H9 (cell line): ENCODE results near the gene CENPC. TPM values are rescaled to one million over a fixed set of nuclear protein-coding genes. Genes with fewer than 3 reads are reported as not detected.

ENCODE experiments used
- DNase-seq: peaks from one replicate; pipeline ENCODE4 v3.0.0-alpha.2; 2017
- H2AFZ ChIP-seq: one replicate; pipeline ENCODE4 v1.6.1; 2013; ENCODE audit warnings: mild to moderate bottlenecking, low read length, control low read depth, moderate library complexity
- H2AK5ac ChIP-seq: 2 replicates; pipeline ENCODE4 v1.6.1; 2013; ENCODE audit warnings: low read length, control low read depth, mixed read lengths; ENCODE audit not compliant: insufficient read length
- H2BK120ac ChIP-seq: one replicate; pipeline ENCODE4 v1.6.1; 2013; ENCODE audit warnings: low read depth, mild to moderate bottlenecking, low read length, control low read depth, inconsistent platforms; ENCODE audit not compliant: poor library complexity, severe bottlenecking
- H2BK12ac ChIP-seq: 2 replicates; pipeline ENCODE4 v1.6.1; 2013; ENCODE audit warnings: low read length, control low read depth, mixed read lengths, low read depth; ENCODE audit not compliant: insufficient read length
- H2BK15ac ChIP-seq: 2 replicates; pipeline ENCODE4 v1.6.1; 2013; ENCODE audit warnings: low read depth, low read length, control low read depth
- H2BK20ac ChIP-seq: one replicate; pipeline ENCODE4 v1.6.1; 2013; ENCODE audit warnings: low read depth, mild to moderate bottlenecking, low read length, control low read depth, inconsistent platforms; ENCODE audit not compliant: poor library complexity, severe bottlenecking
- H2BK5ac ChIP-seq: 2 replicates; pipeline ENCODE4 v1.6.1; 2013; ENCODE audit warnings: low read length, control low read depth, mixed read lengths; ENCODE audit not compliant: insufficient read length
- H3K14ac ChIP-seq: 2 replicates; pipeline ENCODE4 v1.6.1; 2013; ENCODE audit warnings: low read length, control low read depth; ENCODE audit not compliant: insufficient read depth
- H3K18ac ChIP-seq: 2 replicates; pipeline ENCODE4 v1.6.1; 2013; ENCODE audit warnings: low read depth, mild to moderate bottlenecking, mixed read lengths, low read length, control low read depth; ENCODE audit not compliant: insufficient read length
- H3K23ac ChIP-seq: 2 replicates; pipeline ENCODE4 v1.6.1; 2013; ENCODE audit warnings: low read length, control low read depth, mixed read lengths, low read depth; ENCODE audit not compliant: insufficient read length
- H3K23me2 ChIP-seq: 2 replicates; pipeline ENCODE4 v1.6.1; 2013; ENCODE audit warnings: low read depth, mild to moderate bottlenecking, mixed read lengths, low read length, control low read depth; ENCODE audit not compliant: insufficient read length, poor library complexity, severe bottlenecking
- H3K27ac ChIP-seq: 2 replicates; pipeline ENCODE4 v1.5.1; 2013; ENCODE audit warnings: low read length, control low read depth, mixed read lengths, low read depth; ENCODE audit not compliant: insufficient read length
- H3K27me3 ChIP-seq: 2 replicates; pipeline ENCODE4 v1.6.1; 2013; ENCODE audit warnings: low read length, control low read depth, inconsistent platforms; ENCODE audit not compliant: insufficient read depth
- H3K4ac ChIP-seq: 2 replicates; pipeline ENCODE4 v1.6.1; 2013; ENCODE audit warnings: low read depth, mild to moderate bottlenecking, control low read depth, inconsistent platforms, low read length, moderate library complexity
- H3K4me1 ChIP-seq: 2 replicates; pipeline ENCODE4 v1.6.1; 2013; ENCODE audit warnings: low read length, control low read depth, inconsistent platforms; ENCODE audit not compliant: insufficient read depth
- H3K4me2 ChIP-seq: 2 replicates; pipeline ENCODE4 v1.6.1; 2013; ENCODE audit warnings: low read length, control low read depth, mixed read lengths; ENCODE audit not compliant: insufficient read length, insufficient read depth
- H3K56ac ChIP-seq: 2 replicates; pipeline ENCODE4 v1.6.1; 2013; ENCODE audit warnings: low read depth, mild to moderate bottlenecking, mixed read lengths, low read length, control low read depth; ENCODE audit not compliant: insufficient read length
- H3K79me1 ChIP-seq: 2 replicates; pipeline ENCODE4 v1.6.1; 2013; ENCODE audit warnings: low read depth, mild to moderate bottlenecking, moderate library complexity, low read length, control low read depth, inconsistent platforms; ENCODE audit not compliant: insufficient read depth, poor library complexity, severe bottlenecking
- H3K79me2 ChIP-seq: 2 replicates; pipeline ENCODE4 v1.6.1; 2013; ENCODE audit warnings: low read length, control low read depth, inconsistent platforms; ENCODE audit not compliant: insufficient read depth
- H3K9ac ChIP-seq: 2 replicates; pipeline ENCODE4 v1.6.1; 2013; ENCODE audit warnings: low read length, control low read depth, mixed read lengths; ENCODE audit not compliant: insufficient read length; ENCODE audit errors: extremely low read depth
- H3K9me3 ChIP-seq: one replicate; pipeline ENCODE4 v1.6.1; 2013; ENCODE audit warnings: low read depth, low read length, inconsistent platforms; ENCODE audit not compliant: control insufficient read depth
- H3T11ph ChIP-seq: one replicate; pipeline ENCODE4 v1.6.1; 2013; ENCODE audit warnings: mild to moderate bottlenecking, low read length, control low read depth, inconsistent platforms
- H4K20me1 ChIP-seq: one replicate; pipeline ENCODE4 v1.6.1; 2013; ENCODE audit not compliant: control insufficient read depth, insufficient read length, insufficient read depth
- H4K5ac ChIP-seq: 2 replicates; pipeline ENCODE4 v1.6.1; 2013; ENCODE audit warnings: low read depth, mild to moderate bottlenecking, mixed read lengths, low read length, control low read depth; ENCODE audit not compliant: insufficient read length
- H4K8ac ChIP-seq: replicated peaks from 2 replicates; pipeline ENCODE4 v1.6.1; 2013; ENCODE audit warnings: low read length, control low read depth, mixed read lengths, low read depth; ENCODE audit not compliant: insufficient read length
- H4K91ac ChIP-seq: 2 replicates; pipeline ENCODE4 v1.6.1; 2013; ENCODE audit warnings: low read depth, mild to moderate bottlenecking, moderate library complexity, mixed read lengths, low read length, control low read depth; ENCODE audit not compliant: insufficient read length
- H3K27ac Mint-ChIP-seq, 3 experiments: 2 replicates in 2 of 3; 3 replicates in 1 of 3; pipeline ENCODE4 v1.8.0; 2020 to 2021; ENCODE audit warnings: mixed read lengths in 3 of 3, mild to moderate bottlenecking in 1 of 3, moderate library complexity in 1 of 3
- H3K27me3 Mint-ChIP-seq: 2 replicates; pipeline ENCODE4 v1.8.0; 2021; ENCODE audit warnings: low read depth, mild to moderate bottlenecking, moderate library complexity, mixed read lengths
- H3K36me3 Mint-ChIP-seq, 3 experiments: 2 replicates in 2 of 3; 3 replicates in 1 of 3; pipeline ENCODE4 v1.8.0; 2020 to 2021; ENCODE audit warnings: low read depth in 3 of 3, mixed read lengths in 3 of 3; ENCODE audit not compliant: insufficient read depth in 1 of 3
- H3K4me1 Mint-ChIP-seq, 2 experiments: 2 replicates each; pipeline ENCODE4 v1.8.0; 2020; ENCODE audit warnings: mixed read lengths in 2 of 2
- H3K4me3 Mint-ChIP-seq, 2 experiments: 2 replicates in 1 of 2; 3 replicates in 1 of 2; pipeline ENCODE4 v1.8.0; 2020 to 2021; ENCODE audit warnings: mild to moderate bottlenecking in 2 of 2, mixed read lengths in 2 of 2, moderate library complexity in 1 of 2
- H3K9me3 Mint-ChIP-seq, 2 experiments: 2 replicates in 1 of 2; 3 replicates in 1 of 2; pipeline ENCODE4 v1.8.0; 2020; ENCODE audit warnings: mild to moderate bottlenecking in 2 of 2, mixed read lengths in 2 of 2, moderate library complexity in 1 of 2
- CTCF ChIP-seq: fragments of 200-600 bp; sonication (generic); conservative IDR thresholded peaks from 3 replicates; pipeline ENCODE4 v1.8.0; 2021; ENCODE audit warnings: antibody characterized with exemption, mild to moderate bottlenecking
- WGBS: extraction: QIAGEN DNeasy Blood & Tissue Kit; methylation state at CpG from one replicate; pipeline ENCODE4 v1.1.7; 2013; ENCODE audit warnings: missing lambda C conversion rate, low lambda C conversion rate, mixed read lengths; ENCODE audit not compliant: insufficient read length; ENCODE audit errors: extremely low coverage; 5-methylcytosine and 5-hydroxymethylcytosine counted together
- long read RNA-seq: library from polyadenylated mRNA; unstranded; transcript quantifications from one replicate; pipeline ENCODE4 v2.0.0, GENCODE V29; 2020
- total RNA-seq: library from RNA; stranded (reverse); gene quantifications from 2 replicates; pipeline ENCODE4 v1.2.1, GENCODE V29; 2021

Gene CENPC
- total RNA-seq, result 18.2 and 18.8 TPM in 2 replicates
- long read RNA-seq, full-length matches to known transcripts, result 8 of 89 reads
- long read RNA-seq, partial matches to known transcripts, result 70 of 89 reads
- long read RNA-seq, other reads (novel, unspliced or antisense), result 11 of 89 reads

- no peaks in the 10 kb centered on the region for H3K79me1 ChIP-seq
- H2BK12ac ChIP-seq, result no peak within 1 kb of the TSS
- peak; percentile 99 for DNase-seq
- H3K79me2 ChIP-seq, result no peaks in the 10 kb centered on the region; the same call in 1 of the 2 replicates
- H3T11ph ChIP-seq, result peak within 1 kb of the TSS; percentile 43
- H3K27ac ChIP-seq, result peak within 1 kb of the TSS; percentile 70
- H3K23ac ChIP-seq, result no peak within 1 kb of the TSS
- peak within 1 kb of the TSS; percentile 99 for H3K14ac ChIP-seq
- H3K18ac ChIP-seq, result peak within 1 kb of the TSS; percentile 94
- H3K27ac Mint-ChIP-seq, result peak within 1 kb of the TSS; percentile 97 to 99 (median 97)
- H3K36me3 Mint-ChIP-seq, result peaks cover 4 to 29% (median 9%) of the 10 kb centered on the region in 3 experiments; a peak in 5 of 7 replicates
- H3K4me1 ChIP-seq, result no peaks in the 10 kb centered on the region
- no peak within 1 kb of the TSS for H2BK15ac ChIP-seq
- peak within 1 kb of the TSS; percentile 67 for H4K8ac ChIP-seq
- peaks cover 3% of the 10 kb centered on the region for H3K23me2 ChIP-seq
- peaks cover 8 to 10% of the 10 kb centered on the region in 2 experiments for H3K4me1 Mint-ChIP-seq
- H3K4me3 Mint-ChIP-seq, result peak within 1 kb of the TSS; percentile 95 to 97
- H2BK120ac ChIP-seq, result peak within 1 kb of the TSS; percentile 55
- H3K9ac ChIP-seq, result peak within 1 kb of the TSS; percentile 97
- peak within 1 kb of the TSS; percentile 86 for H3K4me2 ChIP-seq
- no peaks in the 10 kb centered on the region for H3K27me3 ChIP-seq
- H2AK5ac ChIP-seq, result no peak within 1 kb of the TSS
- no peak within 1 kb of the TSS for H3K56ac ChIP-seq
- no peak within 1 kb of the TSS for H4K5ac ChIP-seq
- no peaks in the 10 kb centered on the region for H3K9me3 Mint-ChIP-seq
- no peak within 1 kb of the TSS for H2BK20ac ChIP-seq
- no peaks in the 10 kb centered on the region for H3K9me3 ChIP-seq
- no peak within 1 kb of the TSS for H4K91ac ChIP-seq
- H2BK5ac ChIP-seq, result peak within 1 kb of the TSS; percentile 53
- H3K27me3 Mint-ChIP-seq, result no peaks in the 10 kb centered on the region
- H4K20me1 ChIP-seq, result no peaks in the 10 kb centered on the region
- WGBS, result no CpG with 5 or more reads among the region's 53 CpGs
- TF ChIP-seq CTCF, result no peak
- no peak within 1 kb of the TSS; the same call in 1 of the 2 replicates for H3K4ac ChIP-seq
- H2AFZ ChIP-seq, result peak within 1 kb of the TSS; percentile 83
Measured at GRCh38 chr4:67545199-67546003, at the start of gene CENPC. CENPC (minus strand) TSS chr4:67545503; CDS start chr4:67545355, 148 bp downstream.
